T-helper 9 cell (primary cell): ENCODE data around the gene TCEANC2.

Experiments
- DNase-seq: peaks from one replicate; pipeline ENCODE4 v3.0.0-alpha.2; 2020

Gene TCEANC2

GRCh38 chr1:54117815-54118563 is 64.6 kb downstream of the TCEANC2 start:
- DNase-seq, result no peak

DNA sequence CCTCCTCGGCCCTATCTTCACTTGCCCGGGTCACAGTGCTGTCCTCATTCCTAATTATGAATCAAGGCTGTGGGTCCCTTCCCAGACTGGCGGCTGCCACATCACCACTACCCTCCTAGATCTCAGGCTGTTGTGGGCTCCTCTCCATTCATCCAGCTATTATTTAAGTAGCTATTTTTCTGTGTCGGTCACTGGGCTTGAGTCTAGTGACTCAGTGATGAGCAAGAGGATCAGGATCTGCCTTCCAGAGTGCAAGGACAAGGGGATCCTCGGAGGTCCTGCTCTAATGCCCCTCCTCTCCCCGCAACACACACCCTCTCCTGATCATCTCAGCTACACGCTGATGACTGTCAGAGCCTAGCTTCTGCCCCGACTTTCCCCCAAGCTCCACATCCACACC is 65.3 kb downstream of the TCEANC2 start:
- DNase-seq, result no peak

- DNase-seq, result no peak
Observed at GRCh38 chr1:54120018-54120697, 66.8 kb downstream of the TCEANC2 start.

GRCh38 chr1:54120698-54121481 is 67.5 kb downstream of the TCEANC2 start:
- DNase-seq, result no peak

DNA sequence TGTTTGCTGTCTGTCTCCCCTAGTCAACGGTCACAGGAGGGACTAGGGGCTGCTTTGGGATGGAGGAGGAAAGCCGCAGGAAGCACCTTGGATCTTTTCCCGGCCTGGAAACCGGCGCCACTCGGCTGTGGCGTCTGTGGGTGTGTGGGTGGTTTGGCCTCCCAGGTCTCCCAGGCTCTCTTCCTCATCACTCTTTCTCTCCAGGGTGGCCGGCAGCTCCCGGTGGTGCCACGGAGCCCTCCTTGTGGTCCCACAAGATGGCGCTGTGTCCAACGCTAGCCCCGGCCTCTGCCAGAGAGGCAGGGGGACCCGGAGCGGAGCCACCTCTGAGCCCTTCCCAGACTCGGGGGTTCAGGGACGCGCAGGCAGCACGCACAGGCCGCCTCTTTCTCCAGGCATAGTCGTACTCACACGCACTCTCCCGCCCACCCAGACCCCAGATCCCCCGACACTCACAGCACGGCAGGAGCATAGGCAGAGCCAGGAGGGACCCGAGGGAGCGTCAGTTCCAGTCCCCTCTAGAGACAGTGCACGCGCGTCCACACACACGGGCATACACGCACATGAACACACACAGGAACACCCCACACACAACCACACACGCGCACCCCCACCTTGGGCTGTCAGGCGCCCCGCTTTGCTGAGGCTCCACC is 68.2 kb downstream of the TCEANC2 start:
- DNase-seq, result peak; percentile 45

- DNase-seq, result no peak
Observed at GRCh38 chr1:54122135-54122751, 68.8 kb downstream of the TCEANC2 start.

DNA sequence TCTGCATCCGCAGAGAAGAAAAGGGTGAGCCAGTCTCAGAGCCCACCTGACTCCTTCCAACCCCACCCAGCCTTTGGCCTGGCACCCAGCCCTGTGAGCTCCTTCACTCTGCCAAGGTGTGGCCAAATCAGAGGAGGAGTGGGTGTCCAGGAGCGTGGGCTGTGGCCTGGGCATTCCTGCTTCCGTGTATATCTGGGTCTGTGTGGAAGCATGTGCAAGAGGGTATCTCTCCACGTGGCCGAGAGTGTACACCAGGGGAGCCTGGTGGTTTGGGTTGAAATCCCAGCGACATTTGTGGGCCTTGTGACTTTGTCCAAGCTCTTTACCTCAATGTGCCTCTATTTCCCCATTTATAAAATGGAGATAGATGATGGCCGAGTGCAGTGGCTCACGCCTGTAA is 69.6 kb downstream of the TCEANC2 start:
- DNase-seq, result no peak

GRCh38 chr1:54124472-54124871 is 71.1 kb downstream of the TCEANC2 start:
- DNase-seq, result no peak

DNA sequence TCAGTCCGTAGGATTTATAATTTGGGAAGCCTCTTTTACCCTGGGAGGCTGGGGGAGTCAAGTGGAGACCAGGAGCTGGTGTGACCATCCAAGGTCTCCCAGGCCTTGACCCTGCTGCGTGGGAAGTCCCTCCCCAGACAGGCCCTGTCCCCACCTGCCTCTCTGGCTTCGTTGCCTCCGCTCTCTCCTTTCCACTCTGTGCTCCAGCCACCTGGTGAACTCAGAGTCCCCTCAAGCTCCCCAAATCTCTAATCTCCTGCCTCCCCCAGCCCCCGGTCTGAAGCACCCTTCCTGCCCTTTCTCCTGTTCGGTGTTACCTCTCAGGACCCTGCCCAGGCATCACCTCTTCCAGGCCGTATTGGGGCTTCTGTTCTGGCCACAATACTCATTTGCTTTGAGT is 71.5 kb downstream of the TCEANC2 start:
- DNase-seq, result no peak

DNA sequence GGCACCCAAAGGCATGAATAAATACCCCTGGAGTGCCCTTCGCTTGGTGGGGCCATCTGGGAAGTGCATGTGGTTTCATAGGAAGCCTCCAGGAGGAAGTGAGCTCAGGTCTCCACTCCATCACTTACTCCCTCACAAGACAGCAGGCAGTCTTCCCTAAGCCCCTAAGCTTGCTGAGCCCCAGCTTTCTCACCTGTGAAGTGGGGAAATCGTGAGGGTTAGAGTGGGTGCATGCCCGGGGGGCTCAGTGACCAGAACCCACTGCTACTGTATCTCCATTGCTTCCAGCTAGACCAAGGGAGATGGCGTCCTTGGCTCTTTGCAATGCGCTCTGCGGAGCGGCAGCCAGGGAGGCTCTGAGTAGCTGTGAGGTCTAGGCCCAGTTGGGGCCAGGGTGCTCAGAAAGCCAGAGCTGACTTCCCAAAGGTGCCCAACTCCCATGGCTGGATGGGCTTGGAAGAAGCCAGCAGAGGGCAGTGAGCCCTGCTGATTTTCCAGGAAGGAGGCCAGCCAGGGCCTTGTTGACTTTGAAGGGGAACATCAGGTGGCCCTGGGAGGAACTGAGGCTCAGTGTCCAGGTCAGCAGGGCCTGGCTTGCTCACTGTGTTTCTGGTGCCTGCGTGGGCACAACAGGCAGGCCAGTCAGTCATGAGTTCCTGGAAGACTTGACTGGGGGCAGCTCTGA is 72.1 kb downstream of the TCEANC2 start:
- DNase-seq, result no peak

- DNase-seq, result no peak
Observed at GRCh38 chr1:54126271-54126815, 72.9 kb downstream of the TCEANC2 start.

DNA sequence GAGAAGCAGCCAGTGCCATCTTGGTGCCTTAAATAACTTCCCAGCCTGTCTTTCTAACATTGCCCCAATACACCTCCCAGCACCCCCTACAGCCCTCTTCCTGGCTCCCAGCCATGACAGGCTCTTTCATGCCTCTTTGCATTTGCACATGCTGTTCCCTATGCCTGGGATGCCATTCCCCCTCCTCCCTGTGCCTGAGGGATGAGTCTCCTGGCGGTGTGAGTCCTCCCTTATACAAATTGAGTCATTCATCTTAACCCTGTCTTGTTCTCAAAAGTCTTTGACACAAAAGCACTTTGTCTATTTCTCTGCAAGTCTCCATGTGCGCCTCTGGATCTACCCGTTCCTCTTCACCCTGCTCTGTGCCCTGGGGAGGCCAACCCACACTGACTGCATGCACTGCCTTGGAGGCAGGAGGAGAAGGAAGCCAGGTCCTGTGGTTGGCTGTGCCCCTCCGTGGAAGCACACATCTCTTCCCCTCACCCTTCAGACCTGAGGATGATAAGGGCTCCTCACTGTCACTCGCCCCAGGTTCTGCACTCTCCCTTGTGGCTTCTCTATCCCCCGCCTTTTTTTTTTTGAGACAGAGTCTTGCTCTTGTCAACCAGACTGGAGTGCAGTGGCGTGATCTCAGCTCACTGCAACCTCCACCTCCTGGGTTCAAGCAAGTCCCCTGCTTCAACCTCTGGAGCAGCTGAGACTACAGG is 74.3 kb downstream of the TCEANC2 start:
- DNase-seq, result no peak

- DNase-seq, result no peak
Observed at GRCh38 chr1:54129858-54130257, 76.5 kb downstream of the TCEANC2 start.

DNA sequence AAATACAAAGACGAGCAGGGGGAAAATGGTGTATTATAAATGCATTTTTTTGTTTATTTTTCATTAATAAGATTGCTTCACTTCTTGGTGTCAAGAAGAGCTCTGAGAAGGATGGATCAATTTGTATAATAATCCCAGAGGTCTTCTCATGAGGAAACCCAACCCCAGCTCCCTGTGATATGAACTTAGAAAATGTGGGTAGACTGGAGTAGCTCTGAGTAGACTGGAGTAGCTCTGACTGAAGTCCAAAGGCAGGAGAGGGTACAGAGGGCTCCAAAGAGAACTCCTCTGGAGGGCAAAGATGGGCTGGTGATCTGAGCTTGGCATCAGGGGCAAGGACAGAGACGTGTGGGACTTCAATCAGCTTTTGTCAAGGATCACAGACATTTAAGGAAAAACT is 78.0 kb downstream of the TCEANC2 start:
- no peak for DNase-seq

DNA sequence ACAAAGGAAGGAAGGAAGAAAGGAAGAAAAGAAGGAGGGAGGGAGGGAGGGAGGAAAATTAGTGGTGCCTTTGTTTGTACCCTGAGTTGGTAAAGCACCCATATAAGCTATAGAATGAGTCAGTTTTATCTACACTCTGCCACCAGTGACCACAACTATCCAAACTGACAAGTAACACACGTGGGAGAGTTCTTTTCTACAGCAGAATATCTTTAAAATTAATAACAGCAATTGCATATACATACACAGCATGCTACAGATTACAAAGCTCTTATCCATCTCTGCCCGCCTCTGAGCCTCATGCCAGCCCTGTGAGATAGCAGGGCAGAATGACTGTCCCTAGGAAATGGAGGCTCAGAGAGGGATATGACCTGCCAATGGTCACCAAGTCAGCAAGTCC is 79.1 kb downstream of the TCEANC2 start:
- DNase-seq, result no peak

DNA sequence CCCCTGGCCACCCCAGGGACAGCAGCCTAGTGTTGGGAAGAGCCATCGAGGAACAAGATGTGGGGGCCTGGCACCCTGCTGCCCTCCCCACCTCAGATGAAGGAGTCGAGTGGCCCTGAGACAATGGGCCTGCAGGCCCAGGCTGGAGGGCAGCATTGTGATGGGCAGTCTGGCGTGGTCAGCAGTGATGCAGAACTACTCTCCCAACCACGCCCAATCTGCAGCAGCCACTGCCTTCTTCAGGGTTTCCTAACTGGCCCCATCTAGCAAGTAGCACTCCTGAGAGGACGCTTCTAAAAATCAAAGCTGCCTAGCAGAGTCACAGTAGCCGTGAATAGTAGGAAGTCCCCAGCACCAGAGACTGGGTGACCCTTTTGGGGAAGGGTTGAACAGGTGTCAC is 80.9 kb downstream of the TCEANC2 start:
- no peak for DNase-seq

- no peak for DNase-seq
Observed at GRCh38 chr1:54135436-54136120, 82.2 kb downstream of the TCEANC2 start.

GRCh38 chr1:54136269-54136896 is 83.0 kb downstream of the TCEANC2 start:
- DNase-seq, result no peak

DNA sequence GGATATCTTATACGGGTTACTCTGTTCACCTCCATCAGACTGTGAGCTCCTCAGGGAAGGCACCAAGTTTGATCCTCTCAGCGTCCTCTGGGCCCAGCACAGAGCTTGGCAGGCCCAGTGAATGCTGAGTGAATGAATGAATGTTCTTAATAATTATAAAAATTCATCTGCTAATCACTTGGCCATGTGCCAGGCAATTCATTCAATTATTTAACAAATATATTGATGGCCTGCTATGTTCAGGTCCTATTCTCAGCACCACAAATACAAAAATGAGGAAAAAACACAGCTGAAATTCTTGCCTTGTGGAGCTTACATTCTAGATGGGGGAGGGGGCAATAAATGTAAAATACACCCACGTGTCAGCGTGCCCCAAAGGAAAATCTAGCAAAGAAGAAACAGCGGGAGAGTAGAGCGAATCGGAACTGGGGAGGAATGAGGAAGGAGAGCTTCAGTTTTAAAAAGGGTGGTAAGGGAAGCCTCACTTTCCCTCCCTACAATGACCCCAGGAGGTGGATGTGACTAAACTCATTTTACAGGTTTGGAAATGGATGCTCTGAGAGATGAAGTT is 83.6 kb downstream of the TCEANC2 start:
- no peak for DNase-seq
